HCT116 (cell line): ENCODE results near the gene DNHD1. TPM values are rescaled to one million over a fixed set of nuclear protein-coding genes. Genes with fewer than 3 reads are reported as not detected.

Source experiments
- ATAC-seq: fragments of 200-7000 bp; cut with Tn5 transposase; 2 replicates; pipeline ENCODE4 v1.9.1; 2020; ENCODE audit warnings: mild to moderate bottlenecking, moderate library complexity
- BruUV-seq: library from RNA; stranded (reverse); fragments of 400-500 nt; replicated peaks from 2 replicates; lab custom pipeline; 2021; lab: Mats Ljungman, UMichigan
- CTCF ChIA-PET: fragments of 300-600 bp; sonication (Branson Sonifier 250); formaldehyde crosslinking; loops from one replicate; lab custom pipeline; 2021; ENCODE audit warnings: antibody characterized with exemption; lab: Charles Lee
- POLR2A ChIA-PET: fragments of 300-600, 350-600 bp; sonication (Branson Sonifier 250); formaldehyde crosslinking; loops from one replicate; lab custom pipeline; 2021; ENCODE audit warnings: antibody characterized with exemption; lab: Charles Lee
- RAD21 ChIA-PET, 2 experiments: fragments of 300-600 bp; sonication (Branson Sonifier 250); formaldehyde crosslinking; loops; one replicate each; lab custom pipeline; 2023; ENCODE audit warnings: low total read pairs in 2 of 2; ENCODE audit not compliant: uncharacterized antibody in 2 of 2, unreplicated experiment in 2 of 2, low non-redundant PET in 1 of 2; lab: Charles Lee
- DNase-seq: peaks from one replicate; pipeline ENCODE4 v3.0.0-alpha.2; 2010; ENCODE audit warnings: low read depth, low spot score
- H2AFZ ChIP-seq: fragments of 200-600 bp; shearing (Covaris generic), sonication (generic); 2 replicates; pipeline ENCODE4 v1.6.1; 2017; ENCODE audit warnings: low read depth, mixed run types, mixed read lengths, antibody characterized with exemption, low read length; ENCODE audit not compliant: poor library complexity, severe bottlenecking
- H3K27ac ChIP-seq: 2 replicates; pipeline ENCODE4 v1.5.1; 2012; ENCODE audit warnings: low read depth, low read length
- H3K27me3 ChIP-seq: fragments of 200-600 bp; sonication (generic); 2 replicates; pipeline ENCODE4 v1.6.1; 2016; ENCODE audit warnings: mixed run types, low read length, mixed read lengths; ENCODE audit not compliant: insufficient read depth
- H3K36me3 ChIP-seq, 2 experiments: fragments of 200-500 bp in 1 of 2; fragments of 200-600 bp in 1 of 2; sonication (Bioruptor generic) in 1 of 2; sonication (generic) in 1 of 2; 2 replicates each; pipeline versions ENCODE4 v1.5.1 to v1.6.1; 2014 to 2016; ENCODE audit warnings: low read length in 2 of 2, inconsistent platforms in 1 of 2, mixed read lengths in 1 of 2, mixed run types in 1 of 2; ENCODE audit not compliant: insufficient read depth in 2 of 2, control insufficient read depth in 1 of 2
- H3K4me1 ChIP-seq, 2 experiments: fragments of 200-600 bp in 1 of 2; sonication (generic) in 1 of 2; 2 replicates each; pipeline versions ENCODE4 v1.5.1 to v1.6.1; 2012 to 2017; ENCODE audit warnings: low read length in 2 of 2, inconsistent platforms in 1 of 2, mild to moderate bottlenecking in 1 of 2, mixed read lengths in 1 of 2, mixed run types in 1 of 2, moderate library complexity in 1 of 2; ENCODE audit not compliant: insufficient read depth in 2 of 2, control insufficient read depth in 1 of 2
- H3K4me2 ChIP-seq: fragments of 200-600 bp; sonication (generic); 2 replicates; pipeline ENCODE4 v1.6.1; 2017; ENCODE audit warnings: mixed run types, low read length, mixed read lengths
- H3K4me3 ChIP-seq, 2 experiments: fragments of 200-600 bp in 1 of 2; sonication (generic) in 1 of 2; replicated peaks in 1 of 2; 2 replicates each; pipeline ENCODE4 v1.5.1; 2011 to 2016; ENCODE audit warnings: low read length in 2 of 2, control low read depth in 1 of 2, low read depth in 1 of 2, mild to moderate bottlenecking in 1 of 2, mixed read lengths in 1 of 2, mixed run types in 1 of 2
- H3K79me2 ChIP-seq: fragments of 200-600 bp; sonication (generic); 2 replicates; pipeline ENCODE4 v1.6.1; 2017; ENCODE audit warnings: mild to moderate bottlenecking, mixed run types, low read length, moderate library complexity, mixed read lengths; ENCODE audit not compliant: insufficient read depth
- H3K9ac ChIP-seq: fragments of 200-600 bp; sonication (generic); 2 replicates; pipeline ENCODE4 v1.6.1; 2016; ENCODE audit warnings: low read length, mixed read lengths
- H3K9me2 ChIP-seq: fragments of 200-600 bp; sonication (generic), shearing (Covaris generic); 2 replicates; pipeline ENCODE4 v1.6.1; 2017; ENCODE audit warnings: mixed run types, mild to moderate bottlenecking, moderate library complexity; ENCODE audit not compliant: insufficient read depth
- H3K9me3 ChIP-seq, 2 experiments: fragments of 200-500 bp in 1 of 2; fragments of 200-600 bp in 1 of 2; sonication (Bioruptor generic) in 1 of 2; sonication (generic) in 1 of 2; 2 replicates each; pipeline ENCODE4 v1.6.1; 2014 to 2017; ENCODE audit warnings: low read length in 2 of 2, mixed read lengths in 2 of 2, inconsistent platforms in 1 of 2, low read depth in 1 of 2, mild to moderate bottlenecking in 1 of 2, mixed run types in 1 of 2, moderate library complexity in 1 of 2; ENCODE audit not compliant: control insufficient read depth in 1 of 2, insufficient read depth in 1 of 2
- H4K20me1 ChIP-seq: fragments of 200-600 bp; sonication (generic), shearing (Covaris generic); 2 replicates; pipeline ENCODE4 v1.6.1; 2017; ENCODE audit warnings: mixed run types, mild to moderate bottlenecking, moderate library complexity; ENCODE audit not compliant: insufficient read depth
- ATF3 ChIP-seq: IDR thresholded peaks from 2 replicates; pipeline ENCODE4 v1.6.1; 2012
- CTCF ChIP-seq, 3 experiments: fragments of 200-600 bp in 1 of 3; sonication (generic) in 1 of 3; IDR thresholded peaks in 2 of 3; conservative IDR thresholded peaks in 1 of 3; 2 replicates each; pipeline ENCODE4 v1.5.1; 2012 to 2017; ENCODE audit warnings: low read depth in 2 of 3, low read length in 2 of 3, antibody characterized with exemption in 1 of 3, borderline replicate concordance in 1 of 3, control low read depth in 1 of 3, mild to moderate bottlenecking in 1 of 3, mixed read lengths in 1 of 3, mixed run types in 1 of 3, moderate library complexity in 1 of 3; ENCODE audit not compliant: insufficient read depth in 1 of 3
- EGR1 ChIP-seq: IDR thresholded peaks from 2 replicates; pipeline ENCODE4 v1.6.1; 2012; ENCODE audit warnings: low read depth
- ELF1 ChIP-seq: IDR thresholded peaks from 2 replicates; pipeline ENCODE4 v1.6.1; 2012; ENCODE audit warnings: low read depth, borderline replicate concordance
- EZH2 ChIP-seq: fragments of 200-600 bp; sonication (generic); IDR thresholded peaks from 2 replicates; pipeline ENCODE4 v1.6.1; 2017; ENCODE audit warnings: antibody characterized with exemption, mixed run types
- FOSL1 ChIP-seq: IDR thresholded peaks from 2 replicates; pipeline ENCODE4 v1.6.1; 2012; ENCODE audit warnings: low read depth
- MAX ChIP-seq: IDR thresholded peaks from 2 replicates; pipeline ENCODE4 v1.6.1; 2012
- POLR2AphosphoS5 ChIP-seq: IDR thresholded peaks from 2 replicates; pipeline ENCODE4 v1.6.1; 2011; ENCODE audit warnings: mild to moderate bottlenecking, low read depth, low read length, moderate library complexity
- RAD21 ChIP-seq: IDR thresholded peaks from 2 replicates; pipeline ENCODE4 v1.6.1; 2012; ENCODE audit warnings: low read depth, mild to moderate bottlenecking
- SIN3A ChIP-seq: IDR thresholded peaks from 2 replicates; pipeline ENCODE4 v1.6.1; 2012; ENCODE audit warnings: low read depth
- SRF ChIP-seq: IDR thresholded peaks from 2 replicates; pipeline ENCODE4 v1.6.1; 2012; ENCODE audit warnings: low read depth
- ZNF274 ChIP-seq: fragments of 200-500 bp; sonication (Bioruptor generic); IDR thresholded peaks from 2 replicates; pipeline ENCODE4 v1.6.1; 2014; ENCODE audit warnings: mild to moderate bottlenecking, low read depth, low read length, inconsistent platforms
- intact Hi-C: fragments of 100-400 bp; cut with micrococcal nuclease; formaldehyde crosslinking; loops from 2 replicates; pipeline ENCODE4 v1.10.0; 2022
- total RNA-seq: library from RNA; stranded (reverse); gene quantifications from one replicate; pipeline ENCODE4 v1.2.1, GENCODE V29; 2021; ENCODE audit not compliant: unreplicated experiment

DNHD1 gene
- total RNA-seq, 1 experiment from 2014 or later: 8.0 TPM

GRCh38 chr11:6531267-6531752 is 34.2 kb downstream of the DNHD1 start:
- ATAC-seq (peak; percentile 93), DNase-seq (peak; percentile 45)
- no peaks in the 10 kb centered on the region for H3K36me3 ChIP-seq
- H3K4me1 ChIP-seq: no peaks in the 10 kb centered on the region
- no peak overlapping the region for H3K4me2 ChIP-seq
- no peak overlapping the region for H2AFZ ChIP-seq
- no peaks in the 10 kb centered on the region for H3K9me2 ChIP-seq
- no peaks in the 10 kb centered on the region for H3K9me3 ChIP-seq
- TF ChIP-seq EGR1 (no peak), CTCF (IDR thresholded peaks at IDR 0.05 in 2 of 3, conservative IDR thresholded peaks at IDR 0.05 in 1 of 3; ENCODE audit: borderline replicate concordance in 1 of 3, insufficient read depth in 1 of 3, low read depth in 2 of 3, low read length in 2 of 3) (peak; percentile 72 to 86 (median 82)), RAD21 (peak; percentile 86), MAX (no peak)
- H3K27me3 ChIP-seq: no peaks in the 10 kb centered on the region
- intact Hi-C loops: loop anchor here (1.0 to 5.0 kb wide), 3 partner anchors 71 to 175 kb away; partner anchors contain the start of genes ILK, MRPL17 and RRP8
- H3K4me3 ChIP-seq: no peak overlapping the region
- CTCF ChIA-PET: interaction anchor here (0.6 to 2.2 kb wide), 28 partner anchors 9 to 1460 kb away, joined by 3 to 17 read pairs (median 3); partner anchors contain the start of genes MRPL17, TAF10 and TPP1
- no peak overlapping the region for H3K27ac ChIP-seq
- POLR2A ChIA-PET: no interaction called here
- H4K20me1 ChIP-seq: no peaks in the 10 kb centered on the region
- H3K9ac ChIP-seq: no peak overlapping the region
- no peaks in the 10 kb centered on the region for H3K79me2 ChIP-seq
- RAD21 ChIA-PET: interaction anchor here in 1 of 2 experiments (0.7 to 1.6 kb wide), 4 partner anchors 136 to 296 kb away, joined by 3 to 7 read pairs (median 6); partner anchors contain the start of gene MRPL17
- no TSS peak for BruUV-seq

GRCh38 chr11:6538456-6538855 is 41.4 kb downstream of the DNHD1 start:
- Histone ChIP-seq H3K4me2 (no peak overlapping the region), H3K9me2 (no peaks in the 10 kb centered on the region), H3K4me3 (no peak overlapping the region), H3K27ac (no peak overlapping the region), H4K20me1 (no peaks in the 10 kb centered on the region), H3K9me3 (no peaks in the 10 kb centered on the region), H3K4me1 (no peaks in the 10 kb centered on the region), H3K36me3 (no peaks in the 10 kb centered on the region), H3K27me3 (no peaks in the 10 kb centered on the region), H3K79me2 (no peaks in the 10 kb centered on the region), H2AFZ (no peak overlapping the region), H3K9ac (no peak overlapping the region)
- TF ChIP-seq FOSL1: no peak
- no peak for TF ChIP-seq POLR2AphosphoS5
- TF ChIP-seq EZH2: no peak
- no peak for TF ChIP-seq RAD21
- TF ChIP-seq ELF1: no peak
- no peak for TF ChIP-seq ZNF274
- TF ChIP-seq SRF: no peak
- no peak for TF ChIP-seq SIN3A
- TF ChIP-seq CTCF (IDR thresholded peaks at IDR 0.05 in 2 of 3, conservative IDR thresholded peaks at IDR 0.05 in 1 of 3; ENCODE audit: borderline replicate concordance in 1 of 3, insufficient read depth in 1 of 3, low read depth in 2 of 3, low read length in 2 of 3): no peak
- no peak for TF ChIP-seq ATF3
- no peak for DNase-seq
- RAD21 ChIA-PET: no interaction called here
- no peak; the same call in 1 of the 2 replicates for ATAC-seq
- CTCF ChIA-PET: no interaction called here
- intact Hi-C loops: no loop called here
- BruUV-seq: no TSS peak
- POLR2A ChIA-PET: no interaction called here
